TTC549 (cell line): ENCODE results near the gene TXNDC12.
"Not testable (repeated sequence)": the region's sequence is repeated elsewhere in the genome, so short reads cannot be mapped to it uniquely, and the experiment has no call there.

Source experiments
- FAIRE-seq: peaks from 2 replicates; lab custom pipeline; 2012; peaks lifted over from hg19 to GRCh38; lab: Jason Lieb, UNC

The TXNDC12 gene

GRCh38 chr1:52055066-52055865 lies at the start of gene TXNDC12:
TSS of gene TXNDC12 (minus strand) at chr1:52055191. CDS start at chr1:52055096, 95 bp downstream.
- no peak for FAIRE-seq

- no peak for FAIRE-seq
These were observed 47.5 kb upstream of the TXNDC12 start for GRCh38 chr1:52102336-52103013.

GRCh38 chr1:52098139-52098871 lies 43.3 kb upstream of the TXNDC12 start:
- FAIRE-seq = no peak

GRCh38 chr1:52096216-52096615 lies 41.2 kb upstream of the TXNDC12 start:
- FAIRE-seq = no peak

GRCh38 chr1:52094300-52094699 lies 39.3 kb upstream of the TXNDC12 start:
- FAIRE-seq = not testable (repeated sequence)

GRCh38 chr1:52087892-52088291 lies 32.9 kb upstream of the TXNDC12 start:
- FAIRE-seq = not testable (repeated sequence)

- no peak for FAIRE-seq
These were observed 25.0 kb upstream of the TXNDC12 start for GRCh38 chr1:52080014-52080415.

GRCh38 chr1:52077277-52077676 lies 22.3 kb upstream of the TXNDC12 start:
- not testable (repeated sequence) for FAIRE-seq

- FAIRE-seq = no peak
These were observed 17.3 kb upstream of the TXNDC12 start for GRCh38 chr1:52072291-52072690.

- no peak for FAIRE-seq
These were observed 15.7 kb upstream of the TXNDC12 start for GRCh38 chr1:52070704-52071103.

GRCh38 chr1:52063192-52063591 lies 8.2 kb upstream of the TXNDC12 start:
- FAIRE-seq = no peak

GRCh38 chr1:52060822-52061221 lies 5.8 kb upstream of the TXNDC12 start:
- no peak for FAIRE-seq

- no peak for FAIRE-seq
These were observed 4.9 kb upstream of the TXNDC12 start for GRCh38 chr1:52059888-52060287.

- FAIRE-seq = no peak
These were observed 4.3 kb upstream of the TXNDC12 start for GRCh38 chr1:52059321-52059720.

GRCh38 chr1:52057876-52058415 lies 3.0 kb upstream of the TXNDC12 start:
- no peak for FAIRE-seq

- no peak for FAIRE-seq
These were observed 2.3 kb upstream of the TXNDC12 start for GRCh38 chr1:52057255-52057654.

GRCh38 chr1:52056937-52057231 lies 1.9 kb upstream of the TXNDC12 start:
- FAIRE-seq = no peak

GRCh38 chr1:52056163-52056936 lies 1.4 kb upstream of the TXNDC12 start, which contains the start of gene BTF3L4:
TSS of gene BTF3L4 (plus strand) at chr1:52056295. CDS start at chr1:52059848, 3,553 bp downstream.
- peak; percentile 19 for FAIRE-seq

- no peak for FAIRE-seq
These were observed 823 bp upstream of the TXNDC12 start for GRCh38 chr1:52055866-52056162.

- FAIRE-seq = no peak
These were observed 410 bp downstream of the TXNDC12 start for GRCh38 chr1:52054496-52055065.

- no peak for FAIRE-seq
These were observed 1.1 kb downstream of the TXNDC12 start for GRCh38 chr1:52053862-52054261.

- FAIRE-seq = not testable (repeated sequence)
These were observed 5.7 kb downstream of the TXNDC12 start for GRCh38 chr1:52049337-52049736.
